GM19035 (cell line): ENCODE data around the gene ESRP2.

Experiments used
- ATAC-seq: cut with Tn5 transposase; IDR thresholded peaks from one replicate; pipeline ENCODE4 v1.9.1; 2021; ENCODE audit not compliant: unreplicated experiment

ESRP2 gene

DNA sequence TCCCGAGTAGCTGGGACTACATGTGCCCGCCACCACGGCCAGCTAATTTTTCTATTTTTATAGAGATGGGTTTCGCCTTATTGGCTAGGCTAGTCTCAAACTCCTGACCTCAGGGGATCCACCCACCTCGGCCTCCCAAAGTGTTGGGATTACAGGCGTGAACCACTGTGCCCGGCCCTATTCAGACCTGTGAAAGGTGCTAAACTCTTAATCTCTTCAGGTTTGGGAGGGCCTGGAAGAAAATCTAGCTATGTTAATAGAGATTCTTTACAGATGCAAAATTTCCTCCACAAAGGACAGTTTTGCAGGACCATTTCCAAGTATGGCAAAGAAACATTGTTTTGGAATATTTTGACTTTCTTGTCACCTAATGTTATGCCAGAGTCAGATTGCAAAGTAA is 6.2 kb upstream of the ESRP2 start:
- ATAC-seq = no peak

DNA sequence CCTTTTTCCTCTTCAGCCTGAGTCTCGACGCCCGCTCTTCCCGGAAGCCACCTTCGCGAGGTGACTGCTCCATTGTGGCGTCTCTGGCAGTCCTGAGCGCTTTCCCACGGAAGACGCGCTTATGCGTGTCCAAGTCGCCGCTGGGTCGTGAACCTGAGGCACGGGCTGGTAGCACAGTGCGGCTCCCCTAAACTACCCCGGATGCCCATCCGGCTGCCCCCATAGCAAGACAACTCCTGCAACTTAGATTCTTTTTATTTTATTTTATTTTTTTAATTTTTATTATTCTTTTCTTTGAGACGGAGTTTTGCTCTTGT is 2.1 kb upstream of the ESRP2 start:
- peak; percentile 23 for ATAC-seq

DNA sequence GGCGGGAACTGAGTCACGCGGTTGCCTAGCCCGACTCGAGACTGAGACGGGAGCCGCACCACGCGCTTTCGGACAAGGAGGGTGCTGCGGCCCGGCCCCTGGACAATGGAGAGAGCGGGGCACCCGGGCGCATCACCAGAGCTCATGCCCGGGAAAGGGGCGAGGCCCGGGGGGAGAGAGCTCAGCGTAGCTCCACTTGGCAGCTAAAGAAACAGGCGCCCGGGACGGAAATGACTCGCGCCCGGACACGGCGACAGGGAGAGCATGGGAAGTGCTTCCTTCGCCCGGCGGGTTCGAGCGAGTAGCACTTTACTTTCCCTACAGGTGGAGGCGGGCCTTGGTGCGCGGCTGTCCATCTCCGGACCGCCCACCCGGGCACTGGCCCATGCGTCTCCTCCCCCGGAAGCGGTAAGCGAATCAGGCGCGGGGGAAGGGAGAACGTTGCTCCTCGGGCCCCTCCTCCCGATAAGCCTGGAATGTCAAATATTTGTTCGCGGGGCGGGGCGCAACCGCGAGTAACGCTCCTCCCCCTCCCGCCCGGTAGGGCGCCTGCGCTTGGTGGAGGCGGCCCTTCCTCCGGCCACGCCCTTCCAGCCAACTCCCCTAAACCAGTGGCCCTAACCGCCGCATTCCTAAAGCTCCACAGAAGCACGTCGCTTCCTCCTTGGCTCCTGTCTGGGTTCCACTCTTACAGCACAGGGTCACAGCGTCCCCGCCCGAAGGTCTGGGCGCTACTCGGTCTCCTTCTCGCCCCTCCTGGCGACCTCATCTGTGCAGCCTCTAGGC is 1.5 kb upstream of the ESRP2 start:
- peak; percentile 78 for ATAC-seq

DNA sequence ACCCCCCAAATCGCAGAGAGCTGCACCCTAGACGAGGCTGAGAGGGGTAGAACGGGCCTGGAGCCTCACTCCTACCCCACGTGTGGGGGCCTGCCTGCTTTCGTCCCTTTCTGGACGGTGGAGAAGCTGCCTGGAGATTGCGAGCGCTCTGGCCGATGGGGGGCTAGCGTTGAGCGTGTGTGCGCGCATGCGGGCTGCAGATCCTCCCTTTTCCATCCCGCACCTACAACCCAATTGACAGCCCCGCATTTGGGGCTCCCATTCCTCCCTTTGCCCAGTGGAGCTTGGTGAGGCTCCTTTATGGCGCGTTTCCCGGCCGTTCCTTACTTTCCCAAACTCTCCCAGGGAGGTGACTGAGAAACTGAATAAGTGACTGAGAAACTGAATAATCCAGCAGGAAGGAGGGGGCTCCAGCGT is 907 bp upstream of the ESRP2 start:
- no peak for ATAC-seq

DNA sequence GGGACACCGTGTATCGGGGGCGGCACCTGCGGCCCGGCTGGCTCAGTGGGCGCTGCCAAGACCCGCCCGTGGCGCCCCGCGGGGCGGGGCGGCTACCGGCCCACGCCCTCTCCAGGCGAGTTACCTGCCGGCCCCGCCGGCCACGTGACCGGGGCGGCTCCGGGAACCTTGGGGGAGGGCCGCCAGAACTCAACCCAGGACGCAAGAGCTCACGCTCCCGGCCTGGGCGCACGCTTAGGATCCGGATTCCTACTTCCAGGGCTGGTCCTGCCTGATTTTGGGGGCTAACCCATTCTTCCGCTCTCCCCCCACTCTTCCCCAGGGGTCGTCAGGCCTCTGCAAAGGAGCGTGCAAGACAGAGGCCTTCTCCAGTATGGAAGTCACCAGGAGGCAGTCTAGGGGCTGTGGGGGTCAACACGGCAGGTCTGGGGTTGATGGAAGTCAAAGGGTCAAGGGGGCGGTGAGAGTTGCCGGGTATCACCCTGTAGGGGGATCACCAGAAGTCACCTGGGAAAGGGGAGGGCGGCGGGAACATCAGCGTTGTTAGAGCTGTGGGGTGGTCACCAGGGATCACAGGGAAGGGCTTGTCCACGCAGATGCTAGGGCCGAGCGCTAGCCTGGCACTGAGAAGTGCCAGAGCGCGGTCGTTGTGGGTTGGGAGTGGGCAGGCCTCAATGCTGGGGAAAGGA is 354 bp upstream of the ESRP2 start:
- ATAC-seq = no peak

DNA sequence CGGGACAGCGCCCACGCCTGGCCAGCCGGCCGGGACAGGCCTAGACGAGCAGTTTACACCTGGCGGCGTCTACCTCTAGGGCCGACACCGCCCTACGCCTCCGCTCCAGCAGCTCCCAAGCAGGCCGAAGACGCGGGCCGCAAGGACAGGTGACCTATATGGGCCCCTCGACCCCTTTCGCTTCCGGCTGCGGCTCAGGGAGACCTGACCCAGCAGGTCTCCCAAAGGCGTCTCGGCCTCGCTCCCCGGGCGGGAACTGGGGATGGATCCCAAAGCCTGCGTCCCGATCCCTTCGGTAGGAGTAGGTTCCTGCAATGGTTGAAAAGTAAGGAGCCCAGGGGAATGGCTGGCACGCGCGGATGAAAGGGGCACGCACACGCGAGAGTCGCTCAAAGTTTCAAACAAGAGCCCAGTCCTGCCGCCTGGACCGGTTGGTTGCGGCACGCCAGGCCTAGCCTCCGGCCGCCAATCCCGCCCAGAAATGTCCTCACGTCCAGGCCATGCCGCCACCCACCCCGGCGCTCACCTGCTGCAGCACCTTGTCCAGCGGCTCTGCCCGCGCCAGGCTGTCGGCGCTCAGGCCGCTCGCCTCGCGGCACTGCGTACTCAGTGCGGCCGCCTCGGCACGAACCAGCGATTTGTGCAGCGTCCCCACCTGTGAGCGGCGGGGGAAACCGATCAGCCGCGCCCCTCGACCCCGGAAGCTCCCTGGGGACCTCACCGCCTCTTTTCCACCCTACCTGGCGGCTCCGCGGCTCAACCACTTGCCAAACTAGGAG is 630 bp downstream of the ESRP2 start:
- ATAC-seq = no peak

DNA sequence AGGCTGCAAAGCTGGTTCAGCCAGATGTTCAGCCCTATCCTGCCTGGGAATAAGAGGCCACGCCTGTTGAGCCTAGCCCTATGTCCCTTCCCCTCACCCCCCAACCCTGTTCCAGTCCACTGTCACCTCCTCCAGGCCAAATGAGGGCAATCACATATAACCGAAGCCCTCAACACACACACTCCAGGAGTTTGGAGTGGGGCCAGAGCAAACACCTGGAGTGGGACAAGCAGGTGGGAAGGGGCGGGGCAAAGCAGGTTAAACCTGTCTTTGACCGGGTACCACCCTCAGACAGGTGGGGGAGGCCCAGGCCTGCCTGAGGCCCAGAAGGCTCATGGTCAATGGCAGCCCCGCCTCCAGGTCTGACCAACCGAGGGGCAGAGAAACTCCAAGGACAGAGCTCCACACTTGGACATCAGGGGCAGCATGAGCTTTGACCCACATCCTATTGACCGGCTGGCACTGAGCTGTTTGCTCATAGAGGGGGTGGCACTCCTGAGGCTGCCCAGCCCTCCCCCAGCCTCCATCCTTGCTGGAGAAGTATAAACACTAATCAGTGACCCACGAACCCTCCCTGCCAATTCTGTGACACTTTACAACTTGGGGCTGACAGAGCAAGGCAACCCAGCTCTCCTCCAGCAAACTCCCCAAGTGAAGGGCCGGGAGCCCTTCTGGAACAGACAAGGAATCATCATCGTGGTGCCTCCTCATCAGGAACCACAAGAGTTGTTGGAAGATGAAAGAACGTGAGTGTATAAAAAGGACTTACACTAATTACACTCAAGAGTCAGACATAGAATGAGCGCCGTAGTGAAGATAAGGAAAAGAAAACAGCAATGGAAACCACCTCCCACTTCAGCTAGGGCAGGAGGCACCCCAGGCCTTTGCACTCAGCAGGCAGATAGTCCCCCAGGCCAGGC is 1.5 kb downstream of the ESRP2 start:
- no peak for ATAC-seq

DNA sequence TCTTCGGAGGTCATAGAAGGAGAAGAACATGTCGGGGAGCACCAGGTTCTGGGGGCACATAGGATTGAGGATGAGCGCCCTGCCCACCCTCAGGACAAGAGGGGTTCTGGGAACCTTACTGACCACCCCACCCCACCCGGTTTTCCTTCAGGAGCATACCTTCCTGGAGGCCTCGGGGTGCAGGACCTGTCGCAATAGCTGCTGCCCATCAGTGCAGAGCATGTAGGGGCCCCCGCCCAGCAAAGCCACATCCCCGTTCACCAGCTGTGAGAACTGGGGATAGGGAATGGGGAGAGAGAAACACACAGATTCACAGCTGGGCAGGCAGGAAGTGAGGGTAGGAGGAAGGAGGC is 2.1 kb downstream of the ESRP2 start:
- no peak for ATAC-seq

DNA sequence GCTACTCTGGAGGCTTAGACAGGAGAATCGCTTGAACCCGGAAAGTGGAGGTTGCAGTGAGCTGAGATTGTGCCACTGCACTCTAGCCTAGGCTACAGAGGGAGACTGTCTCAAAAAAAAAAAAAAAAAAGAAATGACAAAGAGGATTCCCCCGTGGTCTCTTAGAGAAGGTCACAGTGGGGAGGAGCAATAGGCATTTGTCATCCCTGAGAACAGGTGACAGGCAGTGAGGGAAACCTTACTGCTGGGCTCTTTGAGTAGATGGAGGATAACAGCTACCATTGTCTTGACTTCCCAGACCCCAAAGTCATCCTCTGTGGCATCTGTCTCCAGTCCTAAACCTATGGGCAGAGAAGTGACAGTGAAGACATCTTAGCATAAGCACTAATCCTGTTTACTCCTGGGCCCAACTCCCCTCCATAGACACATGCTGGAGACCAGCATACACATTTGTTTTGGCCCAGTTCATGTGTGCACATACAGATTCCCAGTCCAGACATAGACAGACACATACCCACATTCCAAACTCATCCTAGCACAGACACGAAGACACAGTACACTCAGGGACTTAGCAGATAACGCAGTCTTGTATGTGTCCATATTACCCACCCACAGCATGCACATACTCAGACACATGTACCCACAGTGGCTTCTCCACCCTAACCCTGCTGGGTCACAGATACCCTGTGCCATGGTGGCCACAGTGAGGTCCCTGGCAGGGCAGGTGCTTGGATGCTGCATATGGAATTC is 2.7 kb downstream of the ESRP2 start:
- no peak for ATAC-seq

DNA sequence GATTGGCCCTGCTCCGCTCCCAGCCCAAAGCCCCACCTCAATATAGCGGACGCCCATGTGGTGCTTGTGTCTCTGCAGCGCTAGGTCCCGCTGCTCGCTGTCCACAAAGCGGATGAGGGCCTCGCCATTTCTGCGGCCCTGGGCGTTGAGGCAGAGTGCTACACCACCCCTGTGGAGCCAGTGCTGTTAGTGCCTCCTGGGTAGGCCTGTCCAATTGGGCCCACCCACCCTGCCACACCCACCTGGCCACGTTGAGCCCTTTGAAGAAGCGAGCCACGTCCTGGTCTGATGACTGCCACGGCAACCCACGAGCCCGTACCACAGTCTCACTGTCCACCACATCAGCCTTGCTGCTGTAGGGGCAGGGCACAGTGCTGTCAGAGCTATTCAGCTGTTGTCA is 3.6 kb downstream of the ESRP2 start:
- no peak for ATAC-seq

DNA sequence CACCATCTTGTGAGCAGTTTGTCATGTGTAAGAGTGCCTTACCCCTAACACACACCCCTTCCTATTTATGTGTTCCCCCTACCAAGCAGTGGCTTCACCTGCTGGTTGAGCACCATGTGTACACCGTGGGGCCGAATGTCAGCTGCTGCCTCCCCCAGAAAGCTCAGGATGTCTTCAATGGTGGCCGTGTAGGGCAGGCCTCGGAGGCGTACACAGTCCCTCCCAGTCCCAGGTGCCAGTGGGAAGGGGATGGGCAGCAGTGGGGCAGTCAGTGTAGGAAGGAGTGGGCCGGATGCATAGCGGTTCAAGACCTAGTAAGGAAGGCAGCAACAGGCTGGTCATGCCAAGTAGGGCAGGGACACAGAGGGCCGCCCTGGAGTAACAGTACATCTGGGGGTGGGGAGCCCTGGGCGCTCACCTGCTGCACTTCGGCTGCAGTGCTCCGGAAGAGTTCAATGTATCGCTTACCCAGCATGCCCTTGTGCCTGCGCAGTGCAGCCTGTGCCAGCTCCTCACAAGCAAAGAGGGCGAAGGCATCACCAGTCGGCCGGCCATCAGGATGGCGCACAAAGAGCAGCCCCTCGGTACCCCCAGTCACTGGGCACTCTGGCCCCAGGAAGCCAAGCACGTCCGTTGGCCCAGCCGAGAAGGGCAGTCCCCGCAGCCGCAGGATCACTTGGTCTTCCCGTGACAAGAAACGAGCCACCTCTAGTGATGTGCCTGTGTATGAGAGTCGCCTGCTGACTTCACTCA is 4.4 kb downstream of the ESRP2 start:
- no peak for ATAC-seq

DNA sequence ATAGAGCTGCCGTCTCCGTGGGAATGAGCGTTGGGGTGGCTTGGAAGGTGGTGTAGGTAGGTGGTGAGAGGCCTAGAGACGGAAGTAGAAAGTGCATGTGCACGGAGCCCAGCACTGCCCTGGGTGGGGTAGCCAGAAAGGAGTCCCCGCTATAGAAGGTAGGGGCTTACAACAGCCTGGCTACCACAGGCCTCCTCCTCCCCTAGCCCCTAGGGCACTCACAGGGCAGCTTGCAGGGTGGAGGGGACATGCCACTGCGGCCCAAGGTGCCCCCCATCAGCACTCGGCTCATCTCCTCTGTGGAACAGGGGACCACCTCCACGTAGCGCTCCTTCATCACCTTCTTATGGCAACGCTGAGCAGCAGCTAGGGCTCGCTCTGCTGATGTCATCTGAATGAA is 5.0 kb downstream of the ESRP2 start:
- no peak for ATAC-seq

DNA sequence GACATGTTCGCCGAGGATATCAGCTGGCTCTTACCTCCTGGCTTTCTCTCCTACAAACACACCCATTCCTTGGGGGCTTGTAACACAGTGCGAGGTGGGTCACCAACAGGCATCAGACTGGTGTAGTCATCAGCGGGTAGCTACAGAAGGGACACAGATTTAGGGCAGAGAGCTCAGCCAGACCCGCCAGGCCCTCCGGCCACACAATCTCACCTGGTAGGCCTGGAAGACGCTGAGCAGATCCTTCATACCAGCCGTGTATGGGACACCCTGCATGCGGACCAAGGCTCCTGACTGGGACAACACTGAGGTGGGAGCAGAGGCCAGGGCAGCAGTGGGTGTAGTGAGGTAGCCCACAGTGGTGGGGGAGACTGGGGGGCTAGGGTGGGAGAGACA is 5.8 kb downstream of the ESRP2 start:
- ATAC-seq = no peak

DNA sequence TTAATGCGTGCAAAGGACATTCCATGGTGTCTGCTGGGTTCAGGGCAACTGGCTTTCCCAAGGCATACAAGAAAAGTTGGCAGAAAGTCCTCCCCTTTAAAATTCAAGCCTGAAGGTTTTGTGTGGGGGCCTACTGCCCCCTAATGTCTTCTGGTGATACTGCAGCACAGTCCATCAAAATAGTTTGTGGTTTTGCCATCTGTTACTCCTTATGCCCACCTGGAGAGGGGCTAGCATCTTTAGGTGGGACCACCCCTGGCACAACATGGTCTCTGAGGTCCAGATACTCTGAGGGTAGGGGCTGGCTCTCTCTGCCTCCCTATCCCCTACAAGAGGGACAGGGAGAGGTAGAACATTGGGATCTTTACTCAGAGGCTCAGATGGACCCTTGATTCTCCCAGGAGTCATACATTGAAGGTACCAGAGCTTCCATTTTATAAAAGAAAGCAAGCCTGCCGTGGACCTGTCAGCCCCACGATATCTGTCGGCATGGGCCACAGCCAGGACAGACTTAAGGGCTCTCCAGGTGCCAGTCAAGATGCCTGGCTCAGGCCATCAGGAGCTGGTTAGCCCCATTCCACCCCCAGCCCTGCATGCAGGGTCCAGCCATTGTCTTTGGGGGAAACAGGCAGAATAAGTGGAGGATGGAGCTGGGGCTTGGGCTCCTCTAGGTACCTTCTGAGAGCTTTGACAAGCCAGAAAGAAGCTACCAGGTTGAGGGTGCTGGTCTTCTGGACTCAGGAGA is 6.3 kb downstream of the ESRP2 start:
- no peak for ATAC-seq

DNA sequence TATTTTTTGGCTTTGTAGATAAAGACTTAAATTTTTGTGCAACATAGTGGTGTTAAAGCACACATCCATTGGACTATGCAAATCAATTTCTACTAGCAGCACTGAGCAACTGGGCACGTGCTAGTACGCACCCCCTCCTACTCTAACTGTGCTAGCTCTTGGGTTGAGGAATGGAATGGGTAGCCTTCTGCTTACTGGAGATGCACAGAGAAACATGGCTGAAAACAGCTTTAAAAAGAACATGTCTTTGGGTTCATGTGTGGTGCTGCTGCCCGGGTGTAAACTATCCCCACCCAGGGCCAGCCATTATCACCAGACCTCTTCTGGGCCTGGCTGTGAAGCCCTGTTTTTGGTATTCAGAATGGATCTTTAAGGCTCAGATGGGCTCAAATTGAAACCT is 7.3 kb downstream of the ESRP2 start:
- no peak for ATAC-seq

DNA sequence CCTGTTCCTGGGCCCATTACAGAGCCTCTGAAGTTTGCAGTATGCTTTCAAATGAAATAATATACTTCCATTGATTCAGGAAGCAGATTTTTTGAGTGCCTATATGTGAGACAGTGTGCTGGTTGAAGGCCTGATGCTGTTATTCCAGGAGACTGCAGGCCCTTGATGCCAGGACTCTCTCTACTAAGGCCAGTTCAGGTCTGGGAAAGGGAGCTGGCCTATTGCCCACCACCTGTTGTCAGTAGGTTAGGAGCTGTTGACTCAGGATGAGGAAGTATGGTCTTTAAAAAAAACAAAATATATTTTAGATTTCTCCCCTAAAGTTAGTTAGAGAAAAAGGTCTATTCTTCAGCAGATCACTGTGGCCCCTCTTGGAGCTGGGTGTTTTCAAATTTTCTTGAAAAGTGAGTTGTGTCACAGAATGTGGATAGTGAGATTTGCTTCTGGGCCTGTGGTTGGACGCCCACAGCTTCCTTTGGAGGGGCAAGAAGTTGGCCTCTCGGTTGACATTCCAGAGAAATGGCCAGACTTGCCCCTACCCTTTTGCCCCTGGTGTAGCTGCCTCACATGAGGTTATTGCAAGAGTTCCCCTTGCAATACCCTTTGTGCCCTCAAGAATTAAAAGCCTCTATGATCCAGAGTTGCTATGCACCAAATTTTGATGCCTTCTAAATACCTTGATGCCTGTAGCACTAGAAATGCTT is 7.9 kb downstream of the ESRP2 start:
- ATAC-seq = no peak

DNA sequence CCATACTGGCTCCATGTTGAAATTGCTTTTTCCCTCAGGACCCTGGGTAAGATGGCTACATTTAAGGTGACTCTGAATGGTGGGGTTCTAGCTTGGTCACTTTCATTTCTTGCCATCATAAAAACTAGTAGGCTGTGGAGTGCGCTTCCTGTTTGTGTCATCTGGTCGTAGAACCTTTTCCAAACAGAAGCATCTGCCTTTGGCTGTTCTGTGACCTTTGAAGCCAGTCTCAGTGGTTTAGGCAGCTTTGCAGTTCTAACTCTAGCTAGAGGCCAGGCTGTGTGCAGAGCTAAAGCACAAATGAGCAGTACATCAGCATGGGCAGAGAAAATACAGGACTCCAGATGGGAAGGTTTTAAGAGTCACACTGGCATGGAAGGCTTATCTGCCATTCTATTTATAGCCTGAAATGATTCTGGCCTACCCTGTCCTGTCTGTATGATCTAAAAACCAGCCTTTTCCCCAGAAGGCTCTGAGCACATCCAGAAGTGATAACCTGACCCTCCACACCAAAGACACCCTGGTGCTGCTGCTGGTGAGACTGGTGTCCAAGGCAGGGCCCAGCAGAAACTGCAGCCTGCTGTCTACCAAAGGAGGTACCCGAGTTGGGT is 8.6 kb downstream of the ESRP2 start:
- ATAC-seq = no peak

DNA sequence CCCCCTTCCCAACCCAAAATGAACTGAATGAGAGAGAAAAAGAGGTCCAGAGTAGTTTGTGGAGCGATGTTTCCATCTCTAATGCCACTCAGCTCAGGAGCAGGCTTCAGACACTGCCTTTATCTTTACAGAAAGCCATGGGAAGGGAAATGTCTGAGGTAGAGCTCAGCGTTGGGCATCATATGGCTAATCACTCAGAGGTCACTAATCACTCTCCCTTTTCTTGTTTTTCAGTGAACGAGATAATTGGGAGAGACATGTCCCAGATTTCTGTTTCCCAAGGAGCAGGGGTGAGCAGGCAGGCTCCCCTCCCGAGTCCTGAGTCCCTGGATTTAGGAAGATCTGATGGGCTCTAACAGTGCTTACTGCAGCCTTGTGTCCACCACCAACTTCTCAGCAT is 9.8 kb downstream of the ESRP2 start:
- ATAC-seq = no peak
